Activated T-cell treated with anti-CD3 and anti-CD28 coated beads for 1 hour (primary cell): Measurements from ENCODE around the gene DDX56.

ENCODE experiments used
- DNase-seq: peaks from one replicate; pipeline ENCODE4 v3.0.0-alpha.2; 2020; ENCODE audit warnings: low read depth

DDX56 gene

GRCh38 chr7:44534501-44534900 is 39.2 kb downstream of the DDX56 start:
- no peak for DNase-seq

- no peak for DNase-seq
These were observed 39.6 kb downstream of the DDX56 start for GRCh38 chr7:44534087-44534486.

GRCh38 chr7:44533301-44534055 is 40.2 kb downstream of the DDX56 start:
- no peak for DNase-seq

- DNase-seq: no peak
These were observed 42.0 kb downstream of the DDX56 start for GRCh38 chr7:44531421-44532380.

GRCh38 chr7:44530990-44531389 is 42.7 kb downstream of the DDX56 start:
- DNase-seq: no peak

- DNase-seq: no peak
These were observed 48.8 kb downstream of the DDX56 start for GRCh38 chr7:44524811-44525388.

GRCh38 chr7:44522315-44522714 is 51.4 kb downstream of the DDX56 start:
- DNase-seq: no peak

- DNase-seq: no peak
These were observed 52.2 kb downstream of the DDX56 start for GRCh38 chr7:44521347-44522095.

- no peak for DNase-seq
These were observed 53.1 kb downstream of the DDX56 start for GRCh38 chr7:44520574-44520973.

GRCh38 chr7:44519546-44519945 is 54.2 kb downstream of the DDX56 start:
- DNase-seq: no peak

- no peak for DNase-seq
These were observed 54.9 kb downstream of the DDX56 start for GRCh38 chr7:44518761-44519160.

- DNase-seq: no peak
These were observed 56.5 kb downstream of the DDX56 start for GRCh38 chr7:44517175-44517574.
